ENCODE measurements around the gene CRAMP1. TPM values are rescaled to one million over a fixed set of nuclear protein-coding genes. Genes with fewer than 3 reads are reported as not detected.

Gene CRAMP1
- polyA plus RNA-seq, 1 of the 3 experiments (the other 2 are of a cell fraction) = 9.5 TPM

- no peak for TF ChIP-seq IRF3 (IDR thresholded peaks at IDR 0.05; ENCODE audit: low read depth, low read length)
These were observed 55.1 kb downstream of the CRAMP1 start (continued) for GRCh38 chr16:1667271-1667670.

- no peak for TF ChIP-seq NFIC (IDR thresholded peaks at IDR 0.05; ENCODE audit: borderline replicate concordance)
- TF ChIP-seq FOXJ3 (CRISPR knock-in tag; IDR thresholded peaks at IDR 0.05) = no peak
- no peak for TF ChIP-seq MEF2A (IDR thresholded peaks at IDR 0.05; ENCODE audit: borderline replicate concordance, low read depth)
- no peak for TF ChIP-seq NRF1 (IDR thresholded peaks at IDR 0.05; ENCODE audit: low read depth, low read length)
- TF ChIP-seq SIN3A (IDR thresholded peaks at IDR 0.05; ENCODE audit: borderline replicate concordance, low read depth, low read length) = no peak
- TF ChIP-seq RFX5 (IDR thresholded peaks at IDR 0.05; ENCODE audit: low read length) = no peak
- TF ChIP-seq REST (IDR thresholded peaks at IDR 0.05; ENCODE audit: low read depth, low read length) = no peak
- TF ChIP-seq MXI1 (IDR thresholded peaks at IDR 0.05; ENCODE audit: low read depth, low read length) = no peak
- no peak for TF ChIP-seq IRF3 (IDR thresholded peaks at IDR 0.05; ENCODE audit: low read depth, low read length)
- TF ChIP-seq EZH2phosphoT487 (IDR thresholded peaks at IDR 0.05; ENCODE audit: borderline replicate concordance, low read depth) = no peak
- no peak for TF ChIP-seq PBX3 (IDR thresholded peaks at IDR 0.05)
- no peak for TF ChIP-seq GABPA (IDR thresholded peaks at IDR 0.05; ENCODE audit: low read depth)
- TF ChIP-seq RXRA (IDR thresholded peaks at IDR 0.05; ENCODE audit: borderline replicate concordance, low read depth) = no peak
These were observed 55.8 kb downstream of the CRAMP1 start for GRCh38 chr16:1667916-1668315.

More at GRCh38 chr16:1667916-1668315, 55.8 kb downstream of the CRAMP1 start:
- CTCF ChIA-PET = no interaction called here
- Histone ChIP-seq H3K4me1 (ENCODE audit: control insufficient read depth in 1 of 2, insufficient read depth in 2 of 2, low read depth in 1 of 2, low read length in 1 of 2) (no peaks in the 10 kb centered on the region), H3K36me3 (replicated peaks in 1 of 2; ENCODE audit: control insufficient read depth in 1 of 2, insufficient read depth in 2 of 2, low read length in 1 of 2) (peaks cover 15 to 90% of the 10 kb centered on the region in 2 experiments), H3K27me3 (ENCODE audit: insufficient read depth) (no peaks in the 10 kb centered on the region), H3K9ac (no peak overlapping the region), H3K9me2 (no peaks in the 10 kb centered on the region), H2AFZ (ENCODE audit: low read depth) (no peak overlapping the region), H3F3A (replicated peaks; ENCODE audit: insufficient read depth) (no peaks in the 10 kb centered on the region), H3K27ac (ENCODE audit: low read depth in 2 of 2, low read length in 1 of 2) (no peak overlapping the region), H3K79me2 (ENCODE audit: insufficient read depth) (no peaks in the 10 kb centered on the region), H3K4me2 (no peak overlapping the region), H3K4me3 (ENCODE audit: low read depth in 2 of 2, low read length in 1 of 2) (no peak overlapping the region), H3K9me3 (no peaks in the 10 kb centered on the region), H4K20me1 (ENCODE audit: insufficient read depth) (no peaks in the 10 kb centered on the region)
- DNase-seq = no peak
- 97% methylated on average over 14 of the region's 14 CpGs for WGBS (ENCODE audit: low lambda C conversion rate)
- POLR2A ChIA-PET = interaction anchor here (1.1 kb wide), 1 partner anchor 10 kb away, joined by 3 read pairs; the partner anchor contains the start of gene JPT2

Data from SK-N-SH (cell line).